K562 (cell line): Measurements from ENCODE around the gene ICE2. TPM values are rescaled to one million over a fixed set of nuclear protein-coding genes. Genes with fewer than 3 reads are reported as not detected.

Experiments used
- GTF2B ChIP-seq: IDR thresholded peaks from 2 replicates; pipeline ENCODE4 v1.6.1; 2011; ENCODE audit not compliant: insufficient read length; ENCODE audit errors: extremely low read depth
- HDGF ChIP-seq: fragments of 450-650 bp; IDR thresholded peaks from 2 replicates; pipeline ENCODE4 v1.6.1; 2016
- HMGXB4 ChIP-seq: sonication (generic); formaldehyde crosslinking; IDR thresholded peaks from 2 replicates; pipeline ENCODE4 v1.8.1; 2023; ENCODE audit warnings: mild to moderate bottlenecking, missing genetic modification reagents
- KLF13 ChIP-seq: fragments of 450-650 bp; IDR thresholded peaks from 2 replicates; pipeline ENCODE4 v1.6.1; 2016; ENCODE audit warnings: missing genetic modification characterization, low read depth, mild to moderate bottlenecking, missing compliant biosample characterization, moderate library complexity, borderline replicate concordance
- KLF6 ChIP-seq: fragments of 250-450 bp; sonication (Bioruptor Pico); IDR thresholded peaks from 2 replicates; pipeline ENCODE4 v1.4.0; 2020; ENCODE audit warnings: mild to moderate bottlenecking, moderate library complexity, borderline replicate concordance
- LEF1 ChIP-seq: fragments of 450-650 bp; IDR thresholded peaks from 2 replicates; pipeline ENCODE4 v1.6.1; 2016; ENCODE audit warnings: mild to moderate bottlenecking
- MAFF ChIP-seq: IDR thresholded peaks from 2 replicates; pipeline ENCODE4 v1.6.1; 2012; ENCODE audit warnings: low read length, improper control_type of control experiment
- MYC ChIP-seq, 2 experiments: fragments of 250-450 bp in 1 of 2; sonication (Bioruptor Pico) in 1 of 2; IDR thresholded peaks; 2 replicates each; pipeline versions ENCODE4 v1.5.1 to v1.6.1; 2012 to 2021; ENCODE audit warnings: low read depth in 2 of 2, borderline replicate concordance in 1 of 2, improper control_type of control experiment in 1 of 2, low read length in 1 of 2, mild to moderate bottlenecking in 1 of 2, moderate library complexity in 1 of 2
- NFE2L1 ChIP-seq: fragments of 450-650 bp; IDR thresholded peaks from 2 replicates; pipeline ENCODE4 v1.6.1; 2016; ENCODE audit warnings: missing genetic modification characterization, low read depth, mild to moderate bottlenecking, missing compliant biosample characterization, moderate library complexity, borderline replicate concordance
- TAF9B ChIP-seq: fragments of 450-650 bp; IDR thresholded peaks from 2 replicates; pipeline ENCODE4 v1.6.1; 2018; ENCODE audit warnings: mild to moderate bottlenecking; ENCODE audit not compliant: partially characterized antibody
- TAL1 ChIP-seq: fragments of 450-650 bp; IDR thresholded peaks from 2 replicates; pipeline ENCODE4 v1.6.1; 2016; ENCODE audit warnings: mild to moderate bottlenecking
- ZBTB49 ChIP-seq: sonication (generic); formaldehyde crosslinking; IDR thresholded peaks from 2 replicates; pipeline ENCODE4 v1.8.0; 2022; ENCODE audit warnings: missing genetic modification reagents, mild to moderate bottlenecking, borderline replicate concordance
- ZFP91 ChIP-seq: sonication (generic); formaldehyde crosslinking; IDR thresholded peaks from 2 replicates; pipeline ENCODE4 v1.8.0; 2022; ENCODE audit warnings: mild to moderate bottlenecking, missing genetic modification reagents
- ZHX1 ChIP-seq: fragments of 150-350 bp; conservative IDR thresholded peaks from 2 replicates; pipeline ENCODE4 v1.6.1; 2014; ENCODE audit warnings: low read length
- ZNF253 ChIP-seq: fragments of 250-450 bp; sonication (Bioruptor Pico); conservative IDR thresholded peaks from 2 replicates; pipeline ENCODE4 v1.6.1; 2021; ENCODE audit warnings: mild to moderate bottlenecking
- ZNF586 ChIP-seq: fragments of 450-650 bp; formaldehyde crosslinking; conservative IDR thresholded peaks from 2 replicates; pipeline ENCODE4 v1.4.0; 2020; ENCODE audit warnings: mild to moderate bottlenecking, moderate library complexity
- polyA plus RNA-seq, 8 experiments: library from polyadenylated mRNA; depleted of rRNA in 4 of 8; stranded (reverse) in 5 of 8; unstranded in 3 of 8; fragments of >200 nt; fragmentation: Nextera tagmentation in 2 of 8; fragmentation: Illumina TruSeq in 1 of 8; extraction: Ambion mirVana in 2 of 8; extraction: Trizol in 1 of 8; gene quantifications; 2 replicates each; pipeline versions ENCODE4 v1.2.1 to v1.2.3, GENCODE V29; 2011 to 2014; ENCODE audit warnings: inconsistent platforms in 1 of 8, missing spikeins in 1 of 8
- total RNA-seq, 7 experiments: library from RNA; depleted of rRNA in 6 of 7; stranded (reverse); fragments of >200 nt in 6 of 7; fragmentation: Illumina TruSeq in 2 of 7; extraction: Trizol in 2 of 7; gene quantifications; 2 replicates each; pipeline versions ENCODE4 v1.2.1 to v1.2.3, GENCODE V29; 2011 to 2021; ENCODE audit warnings: low replicate concordance in 1 of 7

ICE2 gene
- total and polyA plus RNA-seq, 9 of the 15 experiments (the other 6 are each of a cell fraction or from before 2014, with no cell fraction given), result 21.8 to 87.9 (median 58.1) TPM

GRCh38 chr15:60396958-60397771, 81.8 kb downstream of the ICE2 start (continued):
- no peak for TF ChIP-seq ZHX1
- peak; percentile 35 for TF ChIP-seq GTF2B
- TF ChIP-seq MYC (IDR thresholded peaks at IDR 0.05; ENCODE audit: low read depth, low read length), result peak; percentile 44; the same call in 1 of the 2 replicates
- no peak for TF ChIP-seq MYC (CRISPR knock-in tag; IDR thresholded peaks at IDR 0.05; ENCODE audit: borderline replicate concordance, low read depth)
- no peak for TF ChIP-seq LEF1
- TF ChIP-seq MAFF, result no peak
- TF ChIP-seq TAF9B, result peak; percentile 82
- TF ChIP-seq TAL1, result peak; percentile 47; the same call in 1 of the 2 replicates
- TF ChIP-seq HDGF, result no peak
- peak; percentile 72; the same call in 1 of the 2 replicates for TF ChIP-seq KLF6
- no peak for TF ChIP-seq ZBTB49 (CRISPR knock-in tag)
- no peak for TF ChIP-seq ZNF253
- TF ChIP-seq ZNF586 (CRISPR knock-in tag), result no peak
- TF ChIP-seq HMGXB4 (CRISPR knock-in tag), result no peak
- TF ChIP-seq NFE2L1 (tag), result no peak
- TF ChIP-seq KLF13 (tag), result no peak
- no peak for TF ChIP-seq ZFP91 (CRISPR knock-in tag)
